ENCODE measurements around the gene METTL16. TPM values are rescaled to one million over a fixed set of nuclear protein-coding genes. Genes with fewer than 3 reads are reported as not detected.

METTL16 gene
- total and polyA plus RNA-seq, 9 of the 15 experiments (the other 6 are each of a cell fraction or from before 2014, with no cell fraction given) = 12.1 to 30.5 (median 19.8) TPM

DNA sequence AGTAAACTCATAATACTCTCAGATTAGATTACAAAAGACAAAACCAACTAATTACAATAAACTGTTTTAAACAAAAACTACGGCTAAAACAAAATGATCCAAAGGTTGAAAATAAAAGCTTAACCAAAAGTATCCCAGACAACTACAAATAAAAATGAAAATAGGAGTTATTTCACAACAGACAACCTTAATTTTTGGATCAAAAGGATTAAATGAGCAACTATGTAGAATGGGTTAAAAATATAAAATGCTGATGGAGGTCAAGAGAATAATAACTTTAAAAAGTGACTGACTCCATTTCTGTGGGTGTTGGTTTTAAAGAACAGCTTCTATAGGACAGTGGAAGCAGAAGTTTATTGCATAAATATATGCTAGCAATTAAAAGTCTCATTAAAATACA lies 28.6 kb downstream of the METTL16 start:
- Histone ChIP-seq H3K9ac (ENCODE audit: insufficient read depth in 1 of 2, low read depth in 2 of 2, low read length in 2 of 2) (no peak overlapping the region), H3K27me3 (ENCODE audit: control insufficient read depth in 2 of 2, insufficient read depth in 2 of 2, low read length in 2 of 2) (no peaks in the 10 kb centered on the region), H3K9me3 (replicated peaks; ENCODE audit: control insufficient read depth, insufficient read depth, low read depth, low read length) (no peaks in the 10 kb centered on the region), H3K79me2 (ENCODE audit: control insufficient read depth, insufficient read depth, low read length) (peaks cover 62% of the 10 kb centered on the region), H3K4me3 (no peak overlapping the region), H3K9me1 (ENCODE audit: control insufficient read depth, insufficient read depth, low read length) (no peaks in the 10 kb centered on the region), H3K4me1 (replicated peaks in 1 of 2; ENCODE audit: control insufficient read depth in 2 of 2, insufficient read depth in 2 of 2, low read length in 2 of 2) (0 out of 5 replicates have a peak, but pooled peaks cover 0 to 3% of the 10 kb centered on the region in 2 experiments), H4K20me1 (replicated peaks; ENCODE audit: control insufficient read depth, insufficient read depth, low read length) (peaks cover 10% of the 10 kb centered on the region), H3K36me3 (ENCODE audit: control insufficient read depth, insufficient read depth, low read length) (peaks cover 24% of the 10 kb centered on the region; the same call in 2 of the 3 replicates), H3K27ac (ENCODE audit: extremely low read depth, low read depth, low read length) (no peak overlapping the region), H2AFZ (ENCODE audit: low read depth, low read length) (no peak overlapping the region), H3K4me2 (ENCODE audit: insufficient read depth, low read length) (no peak overlapping the region)
- in situ Hi-C loops (cut with MboI) = no loop called here
- DNase-seq (ENCODE audit: extremely low read depth in 1 of 4, low spot score in 3 of 4) (no peak), ATAC-seq (no peak), FAIRE-seq (no peak)
- no TSS peak for BruUV-seq (replicated peaks)
- 92% methylated on average over 1 of the region's 1 CpG for WGBS (ENCODE audit: insufficient coverage, low coverage, missing lambda C conversion rate)
- POLR2A ChIA-PET = no interaction called here
- intact Hi-C loops (cut with micrococcal nuclease) = no loop called here
- CTCF ChIA-PET (ENCODE audit: low intra/inter-chr PET ratio) = no interaction called here
- no peak for TF ChIP-seq NFRKB (IDR thresholded peaks at IDR 0.05; ENCODE audit: low read depth)
- TF ChIP-seq POLR3A (IDR thresholded peaks at IDR 0.05; ENCODE audit: borderline replicate concordance, extremely low read depth, insufficient read depth, insufficient read length) = no peak
- TF ChIP-seq SMARCA4 (IDR thresholded peaks at IDR 0.05) = no peak
- no peak for TF ChIP-seq ZNF354B (CRISPR knock-in tag; IDR thresholded peaks at IDR 0.05)
- no peak for TF ChIP-seq PYGO2 (tag; IDR thresholded peaks at IDR 0.05)
- TF ChIP-seq CAMTA2 (CRISPR knock-in tag; conservative IDR thresholded peaks at IDR 0.05) = no peak
- TF ChIP-seq, protein P1, sequence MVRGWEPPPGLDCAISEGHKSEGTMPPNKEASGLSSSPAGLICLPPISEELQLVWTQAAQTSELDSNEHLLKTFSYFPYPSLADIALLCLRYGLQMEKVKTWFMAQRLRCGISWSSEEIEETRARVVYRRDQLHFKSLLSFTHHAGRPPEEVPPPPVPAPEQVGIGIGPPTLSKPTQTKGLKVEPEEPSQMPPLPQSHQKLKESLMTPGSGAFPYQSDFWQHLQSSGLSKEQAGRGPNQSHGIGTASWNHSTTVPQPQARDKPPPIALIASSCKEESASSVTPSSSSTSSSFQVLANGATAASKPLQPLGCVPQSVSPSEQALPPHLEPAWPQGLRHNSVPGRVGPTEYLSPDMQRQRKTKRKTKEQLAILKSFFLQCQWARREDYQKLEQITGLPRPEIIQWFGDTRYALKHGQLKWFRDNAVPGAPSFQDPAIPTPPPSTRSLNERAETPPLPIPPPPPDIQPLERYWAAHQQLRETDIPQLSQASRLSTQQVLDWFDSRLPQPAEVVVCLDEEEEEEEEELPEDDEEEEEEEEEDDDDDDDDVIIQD (CRISPR knock-in tag; IDR thresholded peaks at IDR 0.05) = no peak
- no peak for TF ChIP-seq ZNF436 (CRISPR knock-in tag; IDR thresholded peaks at IDR 0.05)
- TF ChIP-seq, protein P2, sequence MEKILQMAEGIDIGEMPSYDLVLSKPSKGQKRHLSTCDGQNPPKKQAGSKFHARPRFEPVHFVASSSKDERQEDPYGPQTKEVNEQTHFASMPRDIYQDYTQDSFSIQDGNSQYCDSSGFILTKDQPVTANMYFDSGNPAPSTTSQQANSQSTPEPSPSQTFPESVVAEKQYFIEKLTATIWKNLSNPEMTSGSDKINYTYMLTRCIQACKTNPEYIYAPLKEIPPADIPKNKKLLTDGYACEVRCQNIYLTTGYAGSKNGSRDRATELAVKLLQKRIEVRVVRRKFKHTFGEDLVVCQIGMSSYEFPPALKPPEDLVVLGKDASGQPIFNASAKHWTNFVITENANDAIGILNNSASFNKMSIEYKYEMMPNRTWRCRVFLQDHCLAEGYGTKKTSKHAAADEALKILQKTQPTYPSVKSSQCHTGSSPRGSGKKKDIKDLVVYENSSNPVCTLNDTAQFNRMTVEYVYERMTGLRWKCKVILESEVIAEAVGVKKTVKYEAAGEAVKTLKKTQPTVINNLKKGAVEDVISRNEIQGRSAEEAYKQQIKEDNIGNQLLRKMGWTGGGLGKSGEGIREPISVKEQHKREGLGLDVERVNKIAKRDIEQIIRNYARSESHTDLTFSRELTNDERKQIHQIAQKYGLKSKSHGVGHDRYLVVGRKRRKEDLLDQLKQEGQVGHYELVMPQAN (IDR thresholded peaks at IDR 0.05; ENCODE audit: borderline replicate concordance) = no peak
- TF ChIP-seq, protein P3, sequence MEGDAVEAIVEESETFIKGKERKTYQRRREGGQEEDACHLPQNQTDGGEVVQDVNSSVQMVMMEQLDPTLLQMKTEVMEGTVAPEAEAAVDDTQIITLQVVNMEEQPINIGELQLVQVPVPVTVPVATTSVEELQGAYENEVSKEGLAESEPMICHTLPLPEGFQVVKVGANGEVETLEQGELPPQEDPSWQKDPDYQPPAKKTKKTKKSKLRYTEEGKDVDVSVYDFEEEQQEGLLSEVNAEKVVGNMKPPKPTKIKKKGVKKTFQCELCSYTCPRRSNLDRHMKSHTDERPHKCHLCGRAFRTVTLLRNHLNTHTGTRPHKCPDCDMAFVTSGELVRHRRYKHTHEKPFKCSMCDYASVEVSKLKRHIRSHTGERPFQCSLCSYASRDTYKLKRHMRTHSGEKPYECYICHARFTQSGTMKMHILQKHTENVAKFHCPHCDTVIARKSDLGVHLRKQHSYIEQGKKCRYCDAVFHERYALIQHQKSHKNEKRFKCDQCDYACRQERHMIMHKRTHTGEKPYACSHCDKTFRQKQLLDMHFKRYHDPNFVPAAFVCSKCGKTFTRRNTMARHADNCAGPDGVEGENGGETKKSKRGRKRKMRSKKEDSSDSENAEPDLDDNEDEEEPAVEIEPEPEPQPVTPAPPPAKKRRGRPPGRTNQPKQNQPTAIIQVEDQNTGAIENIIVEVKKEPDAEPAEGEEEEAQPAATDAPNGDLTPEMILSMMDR (IDR thresholded peaks at IDR 0.05 in 2 of 3, conservative IDR thresholded peaks at IDR 0.05 in 1 of 3; ENCODE audit: insufficient read depth in 2 of 3, low read depth in 1 of 3, low read length in 3 of 3) = no peak
- TF ChIP-seq, protein P4, sequence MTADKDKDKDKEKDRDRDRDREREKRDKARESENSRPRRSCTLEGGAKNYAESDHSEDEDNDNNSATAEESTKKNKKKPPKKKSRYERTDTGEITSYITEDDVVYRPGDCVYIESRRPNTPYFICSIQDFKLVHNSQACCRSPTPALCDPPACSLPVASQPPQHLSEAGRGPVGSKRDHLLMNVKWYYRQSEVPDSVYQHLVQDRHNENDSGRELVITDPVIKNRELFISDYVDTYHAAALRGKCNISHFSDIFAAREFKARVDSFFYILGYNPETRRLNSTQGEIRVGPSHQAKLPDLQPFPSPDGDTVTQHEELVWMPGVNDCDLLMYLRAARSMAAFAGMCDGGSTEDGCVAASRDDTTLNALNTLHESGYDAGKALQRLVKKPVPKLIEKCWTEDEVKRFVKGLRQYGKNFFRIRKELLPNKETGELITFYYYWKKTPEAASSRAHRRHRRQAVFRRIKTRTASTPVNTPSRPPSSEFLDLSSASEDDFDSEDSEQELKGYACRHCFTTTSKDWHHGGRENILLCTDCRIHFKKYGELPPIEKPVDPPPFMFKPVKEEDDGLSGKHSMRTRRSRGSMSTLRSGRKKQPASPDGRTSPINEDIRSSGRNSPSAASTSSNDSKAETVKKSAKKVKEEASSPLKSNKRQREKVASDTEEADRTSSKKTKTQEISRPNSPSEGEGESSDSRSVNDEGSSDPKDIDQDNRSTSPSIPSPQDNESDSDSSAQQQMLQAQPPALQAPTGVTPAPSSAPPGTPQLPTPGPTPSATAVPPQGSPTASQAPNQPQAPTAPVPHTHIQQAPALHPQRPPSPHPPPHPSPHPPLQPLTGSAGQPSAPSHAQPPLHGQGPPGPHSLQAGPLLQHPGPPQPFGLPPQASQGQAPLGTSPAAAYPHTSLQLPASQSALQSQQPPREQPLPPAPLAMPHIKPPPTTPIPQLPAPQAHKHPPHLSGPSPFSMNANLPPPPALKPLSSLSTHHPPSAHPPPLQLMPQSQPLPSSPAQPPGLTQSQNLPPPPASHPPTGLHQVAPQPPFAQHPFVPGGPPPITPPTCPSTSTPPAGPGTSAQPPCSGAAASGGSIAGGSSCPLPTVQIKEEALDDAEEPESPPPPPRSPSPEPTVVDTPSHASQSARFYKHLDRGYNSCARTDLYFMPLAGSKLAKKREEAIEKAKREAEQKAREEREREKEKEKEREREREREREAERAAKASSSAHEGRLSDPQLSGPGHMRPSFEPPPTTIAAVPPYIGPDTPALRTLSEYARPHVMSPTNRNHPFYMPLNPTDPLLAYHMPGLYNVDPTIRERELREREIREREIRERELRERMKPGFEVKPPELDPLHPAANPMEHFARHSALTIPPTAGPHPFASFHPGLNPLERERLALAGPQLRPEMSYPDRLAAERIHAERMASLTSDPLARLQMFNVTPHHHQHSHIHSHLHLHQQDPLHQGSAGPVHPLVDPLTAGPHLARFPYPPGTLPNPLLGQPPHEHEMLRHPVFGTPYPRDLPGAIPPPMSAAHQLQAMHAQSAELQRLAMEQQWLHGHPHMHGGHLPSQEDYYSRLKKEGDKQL (CRISPR knock-in tag; IDR thresholded peaks at IDR 0.05; ENCODE audit: borderline replicate concordance) = no peak
- TF ChIP-seq POLR3G (IDR thresholded peaks at IDR 0.05; ENCODE audit: extremely low read depth, insufficient read length, insufficient replicate concordance) = no peak

All from K562 (cell line).